ENCODE data around the gene FSD2. TPM values are rescaled to one million over a fixed set of nuclear protein-coding genes. Genes with fewer than 3 reads are reported as not detected.

FSD2 gene
- total and polyA plus RNA-seq, 2 of the 4 experiments (the other 2 are of a cell fraction), result not detected

DNA sequence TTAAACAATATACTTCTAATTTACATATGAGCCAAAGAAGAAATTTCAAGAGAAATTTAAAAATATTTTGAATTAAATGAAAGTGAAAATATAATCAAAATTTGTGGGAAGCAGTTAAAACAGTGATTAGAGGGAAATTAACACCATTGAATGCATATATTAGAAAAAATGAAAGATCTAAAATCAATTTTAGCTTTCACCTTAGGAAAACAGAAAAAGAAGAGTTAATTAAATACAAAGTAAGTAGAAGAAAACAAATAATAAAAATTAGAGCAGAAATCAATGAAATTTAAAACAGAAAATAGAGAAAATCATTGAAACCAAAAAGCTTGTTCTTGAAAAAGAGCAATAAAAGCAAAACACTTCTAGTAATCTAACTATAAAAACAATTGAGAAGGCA lies 57.6 kb downstream of the FSD2 start (continued):
- TF ChIP-seq USF2 (IDR thresholded peaks at IDR 0.05; ENCODE audit: low read depth, low read length), result no peak
- no peak for TF ChIP-seq MXI1 (IDR thresholded peaks at IDR 0.05; ENCODE audit: borderline replicate concordance, low read depth, low read length)

DNA sequence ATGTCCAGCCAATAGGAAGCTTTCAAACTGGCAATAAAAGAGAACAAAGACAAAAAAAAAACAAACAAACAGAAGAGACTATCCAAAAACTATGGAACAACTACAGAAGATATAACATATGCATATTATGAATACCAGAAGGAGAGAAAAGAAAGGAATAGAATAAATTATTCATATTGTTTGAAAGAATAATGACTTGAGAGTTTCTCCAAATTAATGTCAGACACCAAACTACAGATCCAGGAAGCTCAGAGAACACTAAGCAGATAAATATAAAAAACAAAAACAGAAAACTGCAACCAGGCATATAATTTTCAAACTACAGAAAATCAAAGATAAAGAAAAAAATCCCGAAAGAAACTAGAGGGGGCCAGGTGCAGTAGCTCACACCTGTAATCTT lies 62.1 kb downstream of the FSD2 start:
- no peak overlapping the region for H2AK9ac ChIP-seq (replicated peaks; ENCODE audit: low read depth, low read length, poor library complexity)
- no peaks in the 10 kb centered on the region for H3K4me1 ChIP-seq (ENCODE audit: control insufficient read depth, insufficient read depth, low read length)
- no peaks in the 10 kb centered on the region for H3K79me1 ChIP-seq (ENCODE audit: low read depth in 1 of 2, low read length in 2 of 2)
- no peak overlapping the region for H2AK5ac ChIP-seq (ENCODE audit: low read depth, low read length)
- dilution Hi-C loops (cut with HindIII; ENCODE audit: low sequenced_read_pairs, unreplicated experiment), result no loop called here
- in situ Hi-C loops (cut with MboI; ENCODE audit: low sequenced_read_pairs), result no loop called here
- no peak overlapping the region for H3K18ac ChIP-seq (ENCODE audit: low read depth, low read length)
- BruUV-seq (replicated peaks), result no TSS peak
- 71% methylated on average over 1 of the region's 1 CpG; no CpG with 5 or more reads in 1 of the 2 experiments for WGBS, 2 experiments (ENCODE audit: extremely low coverage in 2 of 2, insufficient read length in 1 of 2)
- no peaks in the 10 kb centered on the region for H3K9me3 ChIP-seq (ENCODE audit: control insufficient read depth, insufficient read depth, low read length)
- no peak for ATAC-seq (ENCODE audit: low read depth)
- DNase-seq, result no peak
- no peak overlapping the region for H2BK120ac ChIP-seq (ENCODE audit: low read depth, low read length)
- H3K27ac ChIP-seq (ENCODE audit: insufficient read depth, low read length), result no peak overlapping the region
- H4K20me1 ChIP-seq (ENCODE audit: insufficient read depth, low read length), result no peaks in the 10 kb centered on the region
- H2BK15ac ChIP-seq (ENCODE audit: low read depth, low read length), result no peak overlapping the region
- H3K36me3 ChIP-seq (ENCODE audit: control insufficient read depth, insufficient read depth, low read length), result no peaks in the 10 kb centered on the region
- CTCF ChIA-PET, result no interaction called here
- H3K14ac ChIP-seq (replicated peaks; ENCODE audit: low read depth, low read length), result no peak overlapping the region
- H3K56ac ChIP-seq (ENCODE audit: extremely low read depth, insufficient read depth, low read length), result no peak overlapping the region
- no peak overlapping the region for H4K5ac ChIP-seq (ENCODE audit: low read depth, low read length)
- H4K91ac ChIP-seq (ENCODE audit: insufficient read depth, low read depth, low read length), result no peak overlapping the region
- H3K9me1 ChIP-seq (ENCODE audit: insufficient read depth, low read length), result no peaks in the 10 kb centered on the region
- no peak overlapping the region for H3K4me2 ChIP-seq (ENCODE audit: low read depth, low read length)
- H2BK5ac ChIP-seq (ENCODE audit: low read depth, low read length, poor library complexity, severe bottlenecking), result no peak overlapping the region
- H3K23ac ChIP-seq (ENCODE audit: low read depth, low read length), result no peak overlapping the region
- H2BK20ac ChIP-seq (ENCODE audit: low read depth, low read length), result no peak overlapping the region
- no peak overlapping the region for H2AFZ ChIP-seq (replicated peaks; ENCODE audit: low read length, poor library complexity)
- POLR2A ChIA-PET (ENCODE audit: unreplicated experiment), result no interaction called here
- no peak overlapping the region for H4K8ac ChIP-seq (ENCODE audit: low read depth in 2 of 2, low read length in 2 of 2)
- no peak overlapping the region for H3K4me3 ChIP-seq (ENCODE audit: insufficient read depth, low read depth, low read length)
- intact Hi-C loops (cut with micrococcal nuclease), result no loop called here
- H3K9ac ChIP-seq (ENCODE audit: low read depth, low read length), result no peak overlapping the region
- no peaks in the 10 kb centered on the region for H3K27me3 ChIP-seq (ENCODE audit: control insufficient read depth, insufficient read depth, low read length)
- no peak overlapping the region for H3K4ac ChIP-seq (ENCODE audit: low read depth, low read length)
- TF ChIP-seq USF2 (IDR thresholded peaks at IDR 0.05; ENCODE audit: low read depth, low read length) (no peak), CHD1 (IDR thresholded peaks at IDR 0.05; ENCODE audit: low read depth, low read length) (no peak), MAFK (IDR thresholded peaks at IDR 0.05; ENCODE audit: low read depth, low read length) (no peak), BHLHE40 (IDR thresholded peaks at IDR 0.05; ENCODE audit: low read depth, low read length) (no peak), SMC3 (IDR thresholded peaks at IDR 0.05; ENCODE audit: low read depth, low read length) (no peak), MXI1 (IDR thresholded peaks at IDR 0.05; ENCODE audit: borderline replicate concordance, low read depth, low read length) (no peak), RCOR1 (IDR thresholded peaks at IDR 0.05; ENCODE audit: insufficient replicate concordance, low read length) (no peak), RAD21 (IDR thresholded peaks at IDR 0.05; ENCODE audit: low read length) (no peak), NFE2L2 (IDR thresholded peaks at IDR 0.05; ENCODE audit: low read depth, low read length) (no peak), POLR2A (IDR thresholded peaks at IDR 0.05; ENCODE audit: low read depth, low read length) (no peak), MAZ (IDR thresholded peaks at IDR 0.05; ENCODE audit: borderline replicate concordance, low read depth, low read length) (no peak)
- TF ChIP-seq, protein P1, sequence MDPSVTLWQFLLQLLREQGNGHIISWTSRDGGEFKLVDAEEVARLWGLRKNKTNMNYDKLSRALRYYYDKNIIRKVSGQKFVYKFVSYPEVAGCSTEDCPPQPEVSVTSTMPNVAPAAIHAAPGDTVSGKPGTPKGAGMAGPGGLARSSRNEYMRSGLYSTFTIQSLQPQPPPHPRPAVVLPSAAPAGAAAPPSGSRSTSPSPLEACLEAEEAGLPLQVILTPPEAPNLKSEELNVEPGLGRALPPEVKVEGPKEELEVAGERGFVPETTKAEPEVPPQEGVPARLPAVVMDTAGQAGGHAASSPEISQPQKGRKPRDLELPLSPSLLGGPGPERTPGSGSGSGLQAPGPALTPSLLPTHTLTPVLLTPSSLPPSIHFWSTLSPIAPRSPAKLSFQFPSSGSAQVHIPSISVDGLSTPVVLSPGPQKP (IDR thresholded peaks at IDR 0.05; ENCODE audit: borderline replicate concordance, low read depth, low read length), result no peak
- TF ChIP-seq, protein P2, sequence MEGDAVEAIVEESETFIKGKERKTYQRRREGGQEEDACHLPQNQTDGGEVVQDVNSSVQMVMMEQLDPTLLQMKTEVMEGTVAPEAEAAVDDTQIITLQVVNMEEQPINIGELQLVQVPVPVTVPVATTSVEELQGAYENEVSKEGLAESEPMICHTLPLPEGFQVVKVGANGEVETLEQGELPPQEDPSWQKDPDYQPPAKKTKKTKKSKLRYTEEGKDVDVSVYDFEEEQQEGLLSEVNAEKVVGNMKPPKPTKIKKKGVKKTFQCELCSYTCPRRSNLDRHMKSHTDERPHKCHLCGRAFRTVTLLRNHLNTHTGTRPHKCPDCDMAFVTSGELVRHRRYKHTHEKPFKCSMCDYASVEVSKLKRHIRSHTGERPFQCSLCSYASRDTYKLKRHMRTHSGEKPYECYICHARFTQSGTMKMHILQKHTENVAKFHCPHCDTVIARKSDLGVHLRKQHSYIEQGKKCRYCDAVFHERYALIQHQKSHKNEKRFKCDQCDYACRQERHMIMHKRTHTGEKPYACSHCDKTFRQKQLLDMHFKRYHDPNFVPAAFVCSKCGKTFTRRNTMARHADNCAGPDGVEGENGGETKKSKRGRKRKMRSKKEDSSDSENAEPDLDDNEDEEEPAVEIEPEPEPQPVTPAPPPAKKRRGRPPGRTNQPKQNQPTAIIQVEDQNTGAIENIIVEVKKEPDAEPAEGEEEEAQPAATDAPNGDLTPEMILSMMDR (conservative IDR thresholded peaks at IDR 0.05; ENCODE audit: low read depth, low read length), result no peak

Measured in IMR-90 (cell line).